Fibroblast of upper back skin (primary cell): ENCODE data around the gene BTF3.

Experiments
- DNase-seq: peaks from one replicate; pipeline ENCODE4 v3.0.0-alpha.2; 2013

Gene BTF3

GRCh38 chr5:73525606-73526203 is 27.5 kb downstream of the BTF3 start:
- no peak for DNase-seq

GRCh38 chr5:73528248-73528647 is 30.0 kb downstream of the BTF3 start:
- DNase-seq = no peak

- peak; percentile 45 for DNase-seq
Measured at GRCh38 chr5:73529081-73529480, 30.8 kb downstream of the BTF3 start.

- DNase-seq = peak; percentile 20
Measured at GRCh38 chr5:73531356-73531755, 33.1 kb downstream of the BTF3 start.

- no peak for DNase-seq
Measured at GRCh38 chr5:73532195-73532594, 34.0 kb downstream of the BTF3 start.

GRCh38 chr5:73534011-73534644 is 35.9 kb downstream of the BTF3 start:
- peak; percentile 62 for DNase-seq

GRCh38 chr5:73534971-73535370 is 36.7 kb downstream of the BTF3 start:
- DNase-seq = no peak

- no peak for DNase-seq
Measured at GRCh38 chr5:73539730-73540129, 41.5 kb downstream of the BTF3 start.

- peak; percentile 61 for DNase-seq
Measured at GRCh38 chr5:73540192-73540591, 42.0 kb downstream of the BTF3 start.

GRCh38 chr5:73542020-73542419 is 43.8 kb downstream of the BTF3 start:
- DNase-seq = no peak

- no peak for DNase-seq
Measured at GRCh38 chr5:73544429-73545402, 46.5 kb downstream of the BTF3 start.

GRCh38 chr5:73545403-73545779 is 47.1 kb downstream of the BTF3 start:
- no peak for DNase-seq

GRCh38 chr5:73550016-73550415 is 51.8 kb downstream of the BTF3 start:
- no peak for DNase-seq

GRCh38 chr5:73552642-73553041 is 54.4 kb downstream of the BTF3 start:
- no peak for DNase-seq
